WTC11 (cell line): Measurements from ENCODE around the gene CLDN6. TPM values are rescaled to one million over a fixed set of nuclear protein-coding genes. Genes with fewer than 3 reads are reported as not detected.

Source experiments
- ATAC-seq: fragments of 200-7000 bp; cut with Tn5 transposase; 2 replicates; pipeline ENCODE4 v1.10.0; 2021; ENCODE audit warnings: mild to moderate bottlenecking, moderate library complexity
- CTCF ChIA-PET: fragments of 300-600 bp; sonication (Branson Sonifier 250); formaldehyde crosslinking; loops from one replicate; lab custom pipeline; 2021; ENCODE audit warnings: antibody characterized with exemption; lab: Charles Lee
- POLR2A ChIA-PET: fragments of 350-600 bp; sonication (Branson Sonifier 250); formaldehyde crosslinking; loops from one replicate; lab custom pipeline; 2021; ENCODE audit warnings: antibody characterized with exemption; lab: Charles Lee
- DNase-seq: peaks from one replicate; pipeline ENCODE4 v3.0.0; 2021; ENCODE audit warnings: low spot score
- H3K27ac Mint-ChIP-seq: 2 replicates; pipeline ENCODE4 v1.8.0; 2021; ENCODE audit warnings: mixed read lengths
- H3K27me3 Mint-ChIP-seq: 2 replicates; pipeline ENCODE4 v1.8.0; 2021; ENCODE audit warnings: low read depth, mild to moderate bottlenecking, moderate library complexity, mixed read lengths
- H3K36me3 Mint-ChIP-seq: 2 replicates; pipeline ENCODE4 v1.8.0; 2021; ENCODE audit warnings: mixed read lengths
- H3K4me1 Mint-ChIP-seq: 2 replicates; pipeline ENCODE4 v1.8.0; 2022; ENCODE audit warnings: mixed read lengths
- H3K4me3 Mint-ChIP-seq: 2 replicates; pipeline ENCODE4 v1.8.0; 2021; ENCODE audit warnings: mild to moderate bottlenecking, moderate library complexity, mixed read lengths
- H3K9me3 Mint-ChIP-seq: 2 replicates; pipeline ENCODE4 v1.8.0; 2021; ENCODE audit warnings: mixed read lengths
- ARID4B ChIP-seq: sonication (generic); formaldehyde crosslinking; IDR thresholded peaks from 2 replicates; pipeline ENCODE4 v1.8.0; 2023; ENCODE audit warnings: missing genetic modification reagents, mild to moderate bottlenecking, borderline replicate concordance
- ELF4 ChIP-seq: sonication (generic); formaldehyde crosslinking; IDR thresholded peaks from 2 replicates; pipeline ENCODE4 v1.8.1; 2022; ENCODE audit warnings: low read depth, mild to moderate bottlenecking, moderate library complexity, missing genetic modification reagents
- EMX1 ChIP-seq: fragments of 250-450 bp; sonication (Bioruptor Pico); IDR thresholded peaks from 2 replicates; pipeline ENCODE4 v1.8.0; 2021; ENCODE audit warnings: mild to moderate bottlenecking
- ESRRA ChIP-seq: sonication (generic); formaldehyde crosslinking; IDR thresholded peaks from 2 replicates; pipeline ENCODE4 v1.8.1; 2022; ENCODE audit warnings: mild to moderate bottlenecking, missing genetic modification reagents, borderline replicate concordance
- FOXP1 ChIP-seq: sonication (generic); formaldehyde crosslinking; IDR thresholded peaks from 2 replicates; pipeline ENCODE4 v1.8.0; 2022; ENCODE audit warnings: missing genetic modification reagents, mild to moderate bottlenecking, moderate library complexity, borderline replicate concordance
- GABPB1 ChIP-seq: sonication (generic); formaldehyde crosslinking; IDR thresholded peaks from 2 replicates; pipeline ENCODE4 v1.8.1; 2023; ENCODE audit warnings: mild to moderate bottlenecking, missing genetic modification reagents
- GTF2I ChIP-seq: fragments of 250-450 bp; sonication (Bioruptor Pico); conservative IDR thresholded peaks from 2 replicates; pipeline ENCODE4 v1.4.0; 2021; ENCODE audit warnings: mild to moderate bottlenecking
- HMGXB4 ChIP-seq: sonication (generic); formaldehyde crosslinking; IDR thresholded peaks from 2 replicates; pipeline ENCODE4 v1.8.1; 2023; ENCODE audit warnings: mild to moderate bottlenecking, moderate library complexity, missing genetic modification reagents
- MYBL2 ChIP-seq: sonication (generic); formaldehyde crosslinking; IDR thresholded peaks from 2 replicates; pipeline ENCODE4 v1.8.1; 2023; ENCODE audit warnings: mild to moderate bottlenecking, moderate library complexity, missing genetic modification reagents
- OVOL2 ChIP-seq: fragments of 250-450 bp; sonication (Bioruptor Pico); IDR thresholded peaks from 2 replicates; pipeline ENCODE4 v1.9.0; 2021; ENCODE audit warnings: mild to moderate bottlenecking, borderline replicate concordance
- SMAD4 ChIP-seq: sonication (generic); formaldehyde crosslinking; IDR thresholded peaks from 2 replicates; pipeline ENCODE4 v1.8.0; 2022; ENCODE audit warnings: mild to moderate bottlenecking, missing genetic modification reagents
- TEAD4 ChIP-seq: sonication (generic); formaldehyde crosslinking; IDR thresholded peaks from 2 replicates; pipeline ENCODE4 v1.8.0; 2022; ENCODE audit warnings: mild to moderate bottlenecking, missing genetic modification reagents
- USF1 ChIP-seq: sonication (generic); formaldehyde crosslinking; IDR thresholded peaks from 2 replicates; pipeline ENCODE4 v1.8.0; 2022; ENCODE audit warnings: mild to moderate bottlenecking, missing genetic modification reagents
- ZNF281 ChIP-seq: sonication (generic); formaldehyde crosslinking; IDR thresholded peaks from 2 replicates; pipeline ENCODE4 v1.8.0; 2023; ENCODE audit warnings: mild to moderate bottlenecking, missing genetic modification reagents
- ZNF396 ChIP-seq: fragments of 250-450 bp; sonication (Bioruptor Pico); IDR thresholded peaks from 2 replicates; pipeline ENCODE4 v1.8.0; 2021; ENCODE audit warnings: mild to moderate bottlenecking, moderate library complexity, borderline replicate concordance
- ZNF425 ChIP-seq: fragments of 250-450 bp; sonication (Bioruptor Pico); conservative IDR thresholded peaks from 2 replicates; pipeline ENCODE4 v1.9.0; 2021; ENCODE audit warnings: mild to moderate bottlenecking
- total RNA-seq: library from RNA; stranded (reverse); gene quantifications from 3 replicates; pipeline ENCODE4 v1.2.3, GENCODE V29; 2021

Gene CLDN6
- total RNA-seq, 1 experiment from 2014 or later = 746 TPM

- H3K27ac Mint-ChIP-seq = no peak overlapping the region
- POLR2A ChIA-PET = interaction anchor here (0.5 to 17.1 kb wide), 18 partner anchors 8 to 1511 kb away, joined by 3 to 502 read pairs (median 5); partner anchors contain the start of genes BICDL2, CLDN6, CLDN9 and TNFRSF12A
Observed at GRCh38 chr16:3027489-3027795, 9.5 kb upstream of the CLDN6 start.

GRCh38 chr16:3026609-3027488 lies 8.9 kb upstream of the CLDN6 start:
- TF ChIP-seq MYBL2 (CRISPR knock-in tag) (no peak), FOXP1 (CRISPR knock-in tag) (no peak; the same call in 1 of the 2 replicates), GABPB1 (CRISPR knock-in tag) (no peak), ESRRA (no peak), SMAD4 (CRISPR knock-in tag) (no peak)
- Mint-ChIP-seq H3K36me3 (peaks cover 23% of the 10 kb centered on the region), H3K27ac (no peak overlapping the region), H3K27me3 (no peaks in the 10 kb centered on the region), H3K4me1 (peaks cover 35% of the 10 kb centered on the region), H3K4me3 (no peak overlapping the region), H3K9me3 (no peaks in the 10 kb centered on the region)
- CTCF ChIA-PET = interaction anchor here (0.6 to 9.8 kb wide), 16 partner anchors 6 to 305 kb away, joined by 3 to 355 read pairs (median 18); partner anchors contain the start of genes BICDL2, CLDN6, CLDN9 and HCFC1R1
- POLR2A ChIA-PET = interaction anchor here (0.7 to 17.1 kb wide), 10 partner anchors 8 to 1512 kb away, joined by 3 to 502 read pairs (median 6); partner anchors contain the start of genes CLDN6, CLDN9 and TNFRSF12A
- DNase-seq = peak; percentile 18
- ATAC-seq = no peak

More at GRCh38 chr16:3027489-3027795, 9.5 kb upstream of the CLDN6 start:
- Mint-ChIP-seq H3K4me1 (peaks cover 31% of the 10 kb centered on the region), H3K27me3 (no peaks in the 10 kb centered on the region), H3K4me3 (peak overlapping the region; percentile 36; the same call in 1 of the 2 replicates), H3K36me3 (peaks cover 23% of the 10 kb centered on the region), H3K9me3 (no peaks in the 10 kb centered on the region)
- ATAC-seq = no peak
- CTCF ChIA-PET = interaction anchor here (0.6 to 9.8 kb wide), 42 partner anchors 7 to 305 kb away, joined by 3 to 355 read pairs (median 8); partner anchors contain the start of genes BICDL2, CLDN6, CLDN9 and FLYWCH2
- no peak for TF ChIP-seq GTF2I (CRISPR knock-in tag)
- TF ChIP-seq USF1 = no peak
- TF ChIP-seq ZNF281 = no peak
- TF ChIP-seq OVOL2 (CRISPR knock-in tag) = no peak
- TF ChIP-seq ZNF396 = no peak
- no peak for TF ChIP-seq ELF4
- DNase-seq = no peak

- no peak overlapping the region for H3K27ac Mint-ChIP-seq
- peaks cover 23% of the 10 kb centered on the region for H3K36me3 Mint-ChIP-seq
- ChIA-PET CTCF (interaction anchor here (2.7 kb wide), 1 partner anchor 104 kb away, joined by 19 read pairs; no protein-coding TSS in a partner anchor), POLR2A (interaction anchor here (17.1 kb wide), 1 partner anchor 20 kb away, joined by 502 read pairs; the partner anchor contains the start of gene CLDN9)
- H3K9me3 Mint-ChIP-seq = no peaks in the 10 kb centered on the region
- ATAC-seq = no peak
- peaks cover 36% of the 10 kb centered on the region for H3K4me1 Mint-ChIP-seq
- H3K4me3 Mint-ChIP-seq = no peak overlapping the region
- no peak for DNase-seq
- H3K27me3 Mint-ChIP-seq = no peaks in the 10 kb centered on the region
- TF ChIP-seq ESRRA (no peak), TEAD4 (CRISPR knock-in tag) (no peak), EMX1 (CRISPR knock-in tag) (no peak), ZNF425 (no peak), ARID4B (no peak), HMGXB4 (CRISPR knock-in tag) (no peak)
Observed at GRCh38 chr16:3026003-3026378, 8.0 kb upstream of the CLDN6 start.
